Thoracic aorta (tissue), 2 donors: Measurements from ENCODE around the gene MORC3. TPM values are rescaled to one million over a fixed set of nuclear protein-coding genes. Genes with fewer than 3 reads are reported as not detected.
"Not testable (repeated sequence)": the region's sequence is repeated elsewhere in the genome, so short reads cannot be mapped to it uniquely, and the experiment has no call there.

Experiments used
- ATAC-seq: fragments of 150-250 bp; one replicate; pipeline ENCODE4 v1.8.0; 2017; ENCODE audit warnings: low read depth; ENCODE audit not compliant: insufficient number of reproducible peaks, low FRiP score
- DNase-seq: peaks from one replicate; pipeline ENCODE4 v3.0.0-alpha.2; 2020; ENCODE audit warnings: low spot score
- H3K27ac ChIP-seq, 2 donors: fragments of 200-600 bp; sonication (generic); 1 replicate in 1 of 2; 2 replicates in 1 of 2; pipeline ENCODE4 v1.5.1; 2016; ENCODE audit warnings: mild to moderate bottlenecking in 2 of 2, moderate library complexity in 2 of 2
- H3K27me3 ChIP-seq: fragments of 200-600 bp; sonication (generic); replicated peaks from 2 replicates; pipeline ENCODE4 v1.6.0; 2016; ENCODE audit warnings: mild to moderate bottlenecking; ENCODE audit not compliant: insufficient read depth
- H3K36me3 ChIP-seq: fragments of 200-600 bp; sonication (generic); one replicate; pipeline ENCODE4 v1.5.1; 2016
- H3K4me1 ChIP-seq, 2 donors: fragments of 200-600 bp; sonication (generic); 1 replicate in 1 of 2; 2 replicates in 1 of 2; pipeline versions ENCODE4 v1.5.1 to v1.6.0; 2016; ENCODE audit warnings: low read depth in 2 of 2, mild to moderate bottlenecking in 1 of 2; ENCODE audit not compliant: control insufficient read depth in 1 of 2
- H3K4me3 ChIP-seq: fragments of 200-600 bp; sonication (generic); 2 replicates; pipeline ENCODE4 v1.5.1; 2016; ENCODE audit warnings: mild to moderate bottlenecking
- H3K9me3 ChIP-seq: fragments of 200-600 bp; sonication (generic); 2 replicates; pipeline ENCODE4 v1.5.1; 2016
- total RNA-seq, 2 donors: library from RNA; depleted of rRNA; stranded (reverse); fragments of >200 nt; gene quantifications; one replicate each; pipeline versions ENCODE4 v1.1.0 to v1.2.3, GENCODE V29; 2016
- TF ChIP-seq, protein P1 (sequence below): fragments of 200-600 bp; sonication (generic); IDR thresholded peaks from one replicate; pipeline ENCODE4 v1.5.1; 2019; ENCODE audit warnings: antibody characterized with exemption

MORC3 gene
- total RNA-seq, 2 donors from 2014 or later = 23.3 to 58.8 TPM

DNA sequence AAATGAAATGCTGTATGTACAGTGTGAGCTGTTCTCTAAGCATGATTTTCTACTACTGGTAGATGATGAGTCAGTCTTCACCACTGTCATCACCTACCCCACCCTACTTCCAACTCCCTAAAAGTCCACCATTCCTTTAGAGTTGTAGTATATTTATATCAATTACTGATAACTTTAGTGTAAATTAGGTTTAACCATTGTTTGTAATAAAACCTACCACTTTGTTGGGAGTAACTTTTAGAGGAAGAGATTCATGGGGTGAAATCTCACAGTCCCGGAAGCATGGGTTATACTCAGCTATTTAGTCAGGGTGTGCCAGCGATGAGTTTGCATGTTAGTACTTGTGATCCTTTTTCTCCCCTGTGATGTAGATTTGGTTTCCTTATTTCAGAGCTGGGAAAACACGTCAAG is 17.1 kb downstream of the MORC3 start:
- peaks cover 28% of the 10 kb centered on the region for H3K36me3 ChIP-seq
- H3K27ac ChIP-seq = no peak overlapping the region
- H3K4me3 ChIP-seq = no peak overlapping the region
- H3K9me3 ChIP-seq = no peaks in the 10 kb centered on the region
- DNase-seq = no peak
- no peaks in the 10 kb centered on the region for H3K4me1 ChIP-seq
- TF ChIP-seq, protein P1, sequence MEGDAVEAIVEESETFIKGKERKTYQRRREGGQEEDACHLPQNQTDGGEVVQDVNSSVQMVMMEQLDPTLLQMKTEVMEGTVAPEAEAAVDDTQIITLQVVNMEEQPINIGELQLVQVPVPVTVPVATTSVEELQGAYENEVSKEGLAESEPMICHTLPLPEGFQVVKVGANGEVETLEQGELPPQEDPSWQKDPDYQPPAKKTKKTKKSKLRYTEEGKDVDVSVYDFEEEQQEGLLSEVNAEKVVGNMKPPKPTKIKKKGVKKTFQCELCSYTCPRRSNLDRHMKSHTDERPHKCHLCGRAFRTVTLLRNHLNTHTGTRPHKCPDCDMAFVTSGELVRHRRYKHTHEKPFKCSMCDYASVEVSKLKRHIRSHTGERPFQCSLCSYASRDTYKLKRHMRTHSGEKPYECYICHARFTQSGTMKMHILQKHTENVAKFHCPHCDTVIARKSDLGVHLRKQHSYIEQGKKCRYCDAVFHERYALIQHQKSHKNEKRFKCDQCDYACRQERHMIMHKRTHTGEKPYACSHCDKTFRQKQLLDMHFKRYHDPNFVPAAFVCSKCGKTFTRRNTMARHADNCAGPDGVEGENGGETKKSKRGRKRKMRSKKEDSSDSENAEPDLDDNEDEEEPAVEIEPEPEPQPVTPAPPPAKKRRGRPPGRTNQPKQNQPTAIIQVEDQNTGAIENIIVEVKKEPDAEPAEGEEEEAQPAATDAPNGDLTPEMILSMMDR = no peak
- no peaks in the 10 kb centered on the region for H3K27me3 ChIP-seq
- ATAC-seq = no peak

DNA sequence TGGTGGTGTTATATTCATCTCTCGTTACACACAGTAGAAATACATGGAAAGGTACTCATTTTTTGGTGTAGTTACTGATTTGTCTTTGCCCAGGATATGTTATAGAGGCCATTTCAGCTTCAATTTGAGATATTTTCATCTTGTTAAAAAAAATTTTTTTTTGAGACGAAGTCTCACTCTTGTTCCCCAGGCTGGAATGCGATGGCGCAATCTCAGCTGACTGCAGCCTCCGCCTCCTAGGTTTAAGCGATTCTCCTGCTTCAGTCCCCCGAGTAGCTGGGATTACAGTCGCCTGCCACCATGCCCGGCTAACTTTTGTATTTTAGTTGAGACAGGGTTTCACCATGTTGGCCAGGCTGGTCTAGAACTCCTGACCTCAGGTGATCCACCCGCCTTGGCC is 19.0 kb downstream of the MORC3 start:
- no peaks in the 10 kb centered on the region for H3K9me3 ChIP-seq
- H3K27ac ChIP-seq = no peak overlapping the region
- DNase-seq = no peak
- TF ChIP-seq, protein P1 = no peak
- no peaks in the 10 kb centered on the region for H3K27me3 ChIP-seq
- peaks cover 35% of the 10 kb centered on the region for H3K36me3 ChIP-seq
- ATAC-seq = no peak
- H3K4me1 ChIP-seq = no peaks in the 10 kb centered on the region
- H3K4me3 ChIP-seq = no peak overlapping the region

DNA sequence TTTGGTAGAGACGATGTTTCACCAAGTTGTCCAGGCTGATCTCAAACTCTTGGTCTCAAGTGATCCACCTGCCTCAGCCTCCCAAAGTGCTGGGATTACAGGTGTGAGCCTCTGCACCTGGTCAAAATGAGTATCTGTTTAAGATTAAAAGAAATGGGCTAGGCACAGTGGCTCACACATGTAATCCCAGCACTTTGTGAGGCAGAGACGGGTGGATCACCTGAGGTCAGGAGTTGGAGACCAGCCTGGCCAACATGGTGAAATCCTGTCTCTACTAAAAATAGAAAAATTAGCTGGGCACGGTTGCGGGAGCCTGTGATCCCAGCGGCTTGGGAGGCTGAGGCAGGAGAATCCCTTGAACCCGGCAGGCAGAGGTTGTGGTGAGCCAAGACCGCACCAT is 22.6 kb downstream of the MORC3 start:
- peaks cover 52% of the 10 kb centered on the region for H3K36me3 ChIP-seq
- not testable (repeated sequence) for DNase-seq, H3K27ac ChIP-seq, H3K4me1 ChIP-seq, H3K9me3 ChIP-seq, ATAC-seq, H3K4me3 ChIP-seq, H3K27me3 ChIP-seq

DNA sequence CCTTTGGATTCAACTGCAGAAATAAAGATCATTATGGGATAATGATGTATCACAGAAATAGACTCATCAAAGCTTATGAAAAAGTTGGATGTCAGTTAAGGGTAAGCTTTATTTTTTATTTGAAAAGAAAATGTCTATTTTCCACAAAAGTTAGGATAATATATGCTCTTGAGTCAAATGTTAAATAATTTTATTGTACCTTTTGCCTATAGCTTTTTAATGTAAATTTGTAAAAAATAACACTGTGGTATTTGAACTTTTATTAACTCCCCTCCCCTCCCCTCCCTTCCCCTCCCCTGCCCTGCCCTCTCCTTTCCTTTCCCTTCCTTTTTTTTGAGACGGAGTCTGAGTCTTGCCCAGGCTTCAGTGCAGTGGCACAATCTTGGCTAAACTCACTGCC is 24.9 kb downstream of the MORC3 start:
- no peak for ATAC-seq
- H3K27me3 ChIP-seq = no peaks in the 10 kb centered on the region
- peaks cover 0 to under 1% of the 10 kb centered on the region in 2 donors for H3K4me1 ChIP-seq
- no peak for DNase-seq
- no peak overlapping the region for H3K27ac ChIP-seq
- H3K4me3 ChIP-seq = no peak overlapping the region
- no peaks in the 10 kb centered on the region for H3K9me3 ChIP-seq
- TF ChIP-seq, protein P1 = no peak
- peaks cover 48% of the 10 kb centered on the region for H3K36me3 ChIP-seq

DNA sequence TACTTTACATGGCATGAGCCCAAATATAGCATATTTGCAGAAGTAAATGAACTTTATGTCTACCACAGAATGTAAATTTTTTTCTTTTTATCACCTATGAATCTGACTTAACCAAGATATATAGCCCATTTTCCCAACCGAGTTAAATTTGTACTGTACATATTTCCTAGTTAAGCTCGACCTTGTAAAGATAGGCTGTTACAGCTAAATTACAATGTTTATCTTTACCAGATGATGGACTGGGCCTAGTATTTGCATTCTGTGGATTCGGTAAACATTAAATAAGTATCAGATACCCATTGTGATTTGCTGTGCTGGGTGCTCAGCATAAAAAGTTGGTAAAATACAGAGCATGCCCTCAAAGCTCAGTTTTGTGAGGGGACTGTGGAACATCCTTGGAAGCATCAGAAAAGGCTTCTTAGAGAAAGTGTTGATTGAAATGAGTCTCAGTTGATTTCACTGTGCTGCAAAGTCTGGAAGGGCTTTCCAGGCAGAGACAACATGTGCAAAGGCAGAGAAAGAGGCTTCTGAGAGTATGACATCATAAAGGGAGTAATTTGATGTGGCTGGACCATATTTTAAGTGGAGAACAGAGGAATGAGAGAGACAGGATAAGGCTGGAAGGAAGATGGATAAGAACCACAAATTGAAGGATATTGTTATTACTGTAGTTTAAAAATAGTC is 27.4 kb downstream of the MORC3 start:
- no peak overlapping the region for H3K4me3 ChIP-seq
- no peak for DNase-seq
- H3K4me1 ChIP-seq = peaks cover 0 to 7% of the 10 kb centered on the region in 2 donors
- peaks cover 26% of the 10 kb centered on the region for H3K36me3 ChIP-seq
- no peaks in the 10 kb centered on the region for H3K9me3 ChIP-seq
- H3K27ac ChIP-seq = no peak overlapping the region
- H3K27me3 ChIP-seq = no peaks in the 10 kb centered on the region
- TF ChIP-seq, protein P1 = no peak
- no peak for ATAC-seq

DNA sequence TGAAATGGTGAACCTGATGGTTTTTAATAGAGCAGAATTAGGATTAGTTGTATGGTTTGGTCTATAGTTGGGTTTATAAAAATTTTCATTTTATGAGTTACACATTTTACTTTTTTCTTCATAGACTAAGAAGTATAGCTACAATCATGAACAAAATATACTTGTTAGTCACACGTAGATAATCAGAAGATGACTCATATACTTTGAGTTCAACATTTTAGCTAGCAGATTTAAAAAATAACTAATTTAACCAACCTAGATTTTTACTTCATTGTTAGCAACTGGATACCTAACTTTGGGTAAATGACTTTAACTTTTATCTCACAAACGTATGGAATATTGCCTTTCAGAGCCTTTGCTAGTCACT is 27.9 kb downstream of the MORC3 start:
- peaks cover 22% of the 10 kb centered on the region for H3K36me3 ChIP-seq
- TF ChIP-seq, protein P1 = no peak
- ATAC-seq (no peak), DNase-seq (no peak)
- H3K27me3 ChIP-seq = no peaks in the 10 kb centered on the region
- H3K9me3 ChIP-seq = no peaks in the 10 kb centered on the region
- no peak overlapping the region for H3K27ac ChIP-seq
- peaks cover 0 to 7% of the 10 kb centered on the region in 2 donors for H3K4me1 ChIP-seq
- no peak overlapping the region for H3K4me3 ChIP-seq
